GM19035 (cell line): ENCODE data around the gene FGF11.
"Not testable (repeated sequence)": the region's sequence is repeated elsewhere in the genome, so short reads cannot be mapped to it uniquely, and the experiment has no call there.

Source experiments
- ATAC-seq: cut with Tn5 transposase; IDR thresholded peaks from one replicate; pipeline ENCODE4 v1.9.1; 2021; ENCODE audit not compliant: unreplicated experiment

The FGF11 gene

DNA sequence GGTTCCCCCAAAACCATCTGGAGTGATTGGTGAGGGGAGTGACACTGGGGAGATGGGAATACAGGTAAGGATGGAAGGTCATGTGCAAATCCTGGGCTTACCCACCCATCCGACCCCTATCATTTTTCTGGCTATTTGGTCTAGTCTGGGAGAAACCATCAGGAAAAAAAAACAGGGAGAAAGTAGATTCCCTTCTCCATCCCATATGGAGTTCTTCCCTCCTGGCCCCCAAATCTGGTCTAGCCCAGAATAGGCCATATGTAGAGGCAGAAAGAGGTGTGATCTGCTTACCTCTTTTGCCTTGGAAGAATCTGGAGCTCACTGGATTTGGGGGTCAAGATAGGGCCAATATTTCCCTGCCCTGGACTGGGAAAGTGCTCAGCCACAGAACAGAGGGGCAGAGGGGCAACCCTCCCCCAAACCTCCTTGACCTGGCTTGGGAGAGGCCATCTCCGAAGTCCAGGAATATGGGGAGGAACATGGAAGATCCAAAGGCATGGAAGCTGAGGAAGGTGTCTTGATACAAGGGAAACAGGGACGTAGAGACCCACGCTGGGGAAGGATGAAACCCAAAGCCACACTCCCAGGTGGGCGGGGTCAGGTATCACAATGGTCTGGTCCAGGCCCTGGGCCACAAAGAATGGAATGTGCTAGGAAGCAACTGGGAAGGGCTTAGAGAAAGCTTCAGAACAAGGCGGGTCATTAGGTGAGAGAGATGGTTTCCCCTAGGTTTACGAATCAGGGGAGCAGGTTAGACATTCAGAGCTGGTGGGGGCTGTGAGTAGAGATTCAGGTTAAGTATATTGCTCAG, 21.7 kb downstream of the FGF11 start:
- no peak for ATAC-seq

GRCh38 chr17:7462474-7463371, 23.4 kb downstream of the FGF11 start:
- no peak for ATAC-seq

DNA sequence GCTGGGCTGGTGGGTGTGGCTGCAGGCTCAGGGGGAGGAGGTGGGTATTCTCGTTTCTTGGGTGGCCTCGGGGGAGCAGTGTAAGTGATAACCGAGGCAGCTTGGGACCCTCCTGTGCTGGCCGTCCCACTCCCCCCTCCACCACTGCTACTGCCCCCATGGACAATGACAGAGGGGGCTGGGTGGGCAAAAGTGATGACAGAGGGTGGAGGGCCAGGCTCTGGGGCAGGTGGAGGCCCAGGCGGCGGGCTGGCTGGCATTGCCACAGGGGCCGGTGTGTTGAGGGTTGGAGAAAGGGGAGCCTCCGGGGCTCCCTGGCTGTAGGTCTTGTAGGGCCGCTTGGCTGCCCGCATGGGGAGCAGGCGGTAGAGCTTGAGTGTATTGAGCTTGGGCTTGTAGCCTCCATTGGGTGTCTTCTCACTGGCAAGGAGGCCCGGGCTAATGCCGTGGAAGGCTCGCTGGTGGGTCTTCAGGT, 24.1 kb downstream of the FGF11 start:
- no peak for ATAC-seq

- no peak for ATAC-seq
These were observed 24.8 kb downstream of the FGF11 start for GRCh38 chr17:7464081-7464480.

DNA sequence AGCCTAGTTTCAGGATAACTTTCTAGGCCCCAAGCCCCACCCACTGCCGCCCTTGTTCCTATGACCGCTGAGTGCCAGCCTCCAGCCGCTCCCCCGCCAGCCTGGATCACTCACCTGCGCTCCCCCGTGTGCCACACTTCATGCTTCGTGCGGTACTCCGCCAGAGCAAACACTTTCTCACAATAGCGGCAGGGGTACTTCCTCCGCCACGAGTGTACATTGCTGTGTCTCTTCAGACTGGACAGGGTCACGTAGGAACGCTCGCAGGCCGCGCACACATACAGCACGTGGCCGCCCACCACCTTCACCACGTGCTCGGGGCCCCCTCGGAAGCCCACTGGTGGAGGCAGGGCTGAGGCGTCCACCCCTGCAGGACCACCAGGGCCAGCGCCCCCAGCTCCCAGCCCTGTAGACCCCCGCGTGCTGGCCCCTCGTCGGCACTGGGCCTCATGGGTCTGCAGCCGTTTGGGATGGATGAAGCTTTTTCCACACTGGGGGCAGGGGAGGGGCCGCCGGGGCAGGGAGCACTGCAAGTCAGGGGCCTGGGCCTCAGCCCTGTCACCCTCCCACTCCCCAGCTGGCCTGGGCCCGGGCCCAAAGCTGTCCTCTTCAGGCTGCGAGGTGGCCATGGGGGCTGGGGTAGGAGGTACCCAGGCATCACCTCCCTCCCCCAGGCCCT, 26.4 kb downstream of the FGF11 start:
- no peak for ATAC-seq

DNA sequence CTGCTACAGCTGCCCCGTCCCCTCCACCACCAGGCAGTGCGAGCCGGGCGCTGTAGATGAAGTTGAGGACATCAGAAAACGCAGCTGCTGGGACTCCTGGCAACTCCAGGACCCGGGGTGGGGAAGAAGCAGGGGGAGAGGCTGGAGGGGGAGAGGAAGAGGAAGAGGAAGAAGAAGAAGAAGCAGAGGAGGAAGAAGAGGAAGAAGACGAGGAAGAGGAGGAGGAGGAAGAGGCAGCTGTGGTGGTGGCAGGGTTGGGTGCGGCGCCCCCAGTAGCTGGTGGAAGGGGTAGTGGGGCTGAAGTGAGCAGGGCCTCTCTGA, 27.0 kb downstream of the FGF11 start:
- ATAC-seq, result no peak

DNA sequence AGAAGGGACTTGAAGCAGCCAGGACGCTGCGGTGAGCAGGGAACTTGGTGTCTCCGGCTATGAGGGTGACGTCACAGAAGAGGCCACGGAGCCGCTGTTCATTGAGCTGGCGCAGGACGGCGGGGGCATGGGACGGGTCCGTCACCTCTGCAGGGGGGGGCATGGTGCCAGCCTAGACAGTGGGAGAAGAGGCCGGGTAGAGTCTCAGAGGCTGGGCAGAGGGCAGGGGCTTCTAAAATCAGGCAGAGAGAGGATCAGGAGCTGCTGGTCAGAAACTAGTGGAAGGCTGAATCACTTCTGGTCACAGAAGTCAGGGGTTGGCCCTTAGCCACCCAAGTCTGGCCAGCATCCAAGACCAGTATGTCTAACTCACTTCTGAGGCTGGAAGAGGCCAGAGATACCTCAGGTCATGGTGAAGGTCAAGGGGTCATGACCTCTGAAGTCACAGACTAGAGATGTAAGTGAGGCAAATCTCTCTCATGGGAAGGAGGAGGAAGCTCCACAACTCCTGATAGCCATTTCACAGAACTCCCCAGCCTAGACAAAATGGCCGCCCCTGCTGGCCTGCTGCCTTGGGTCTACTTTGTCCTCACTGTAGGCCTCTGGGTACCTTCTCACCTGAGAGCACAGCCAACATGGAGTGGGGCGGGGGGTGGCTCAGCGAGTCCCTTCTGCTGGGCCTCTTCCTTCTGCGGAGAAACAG, 27.5 kb downstream of the FGF11 start:
- ATAC-seq, result no peak

GRCh38 chr17:7467498-7467897, 28.2 kb downstream of the FGF11 start:
- ATAC-seq, result no peak

DNA sequence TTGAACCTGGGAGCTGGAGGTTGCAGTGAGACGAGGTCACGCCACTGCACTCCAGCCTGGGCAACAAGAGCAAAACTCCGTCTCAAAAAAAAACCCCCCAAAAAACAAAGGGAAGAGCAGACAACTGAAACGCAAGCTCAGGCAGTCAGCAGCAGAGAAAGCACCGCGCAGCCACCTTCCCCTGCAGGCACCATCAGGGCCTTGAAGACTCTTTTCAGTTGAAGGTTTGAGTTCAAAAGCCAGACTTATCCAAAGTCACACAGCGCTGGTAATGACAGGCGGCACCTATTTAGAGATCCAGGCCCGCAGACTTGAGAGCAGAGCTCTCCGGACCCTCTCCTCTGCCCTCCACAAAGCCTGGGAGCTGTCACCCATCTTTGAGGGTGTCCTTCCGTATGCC, 29.0 kb downstream of the FGF11 start:
- no peak for ATAC-seq

DNA sequence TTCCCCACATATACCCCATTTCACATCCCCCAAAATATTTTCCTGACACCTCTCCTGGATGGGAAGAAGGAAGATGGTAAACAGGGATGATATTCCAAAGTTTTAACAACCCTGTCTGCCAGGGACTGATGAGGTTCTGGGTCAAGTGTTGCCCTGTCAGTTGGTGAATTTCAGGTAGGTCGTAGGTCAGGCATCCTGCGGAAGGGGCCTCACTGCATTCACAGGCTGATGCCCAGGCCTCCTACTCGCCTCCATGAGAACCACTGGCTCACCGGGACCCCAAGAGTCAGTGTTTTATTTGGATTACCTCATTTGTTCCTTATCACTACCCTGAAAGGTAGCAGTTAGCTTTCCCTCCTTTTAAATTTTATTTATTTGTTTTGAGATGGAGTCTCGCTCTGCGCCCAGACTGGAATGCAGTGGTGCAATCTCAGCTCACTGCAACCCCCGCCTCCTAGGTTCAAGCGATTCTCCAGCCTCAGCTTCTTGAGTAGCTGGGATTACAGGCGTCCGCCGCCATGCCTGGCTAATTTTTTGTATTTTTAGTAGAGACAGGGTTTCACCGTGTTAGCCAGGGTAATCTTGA, 29.6 kb downstream of the FGF11 start:
- no peak for ATAC-seq

DNA sequence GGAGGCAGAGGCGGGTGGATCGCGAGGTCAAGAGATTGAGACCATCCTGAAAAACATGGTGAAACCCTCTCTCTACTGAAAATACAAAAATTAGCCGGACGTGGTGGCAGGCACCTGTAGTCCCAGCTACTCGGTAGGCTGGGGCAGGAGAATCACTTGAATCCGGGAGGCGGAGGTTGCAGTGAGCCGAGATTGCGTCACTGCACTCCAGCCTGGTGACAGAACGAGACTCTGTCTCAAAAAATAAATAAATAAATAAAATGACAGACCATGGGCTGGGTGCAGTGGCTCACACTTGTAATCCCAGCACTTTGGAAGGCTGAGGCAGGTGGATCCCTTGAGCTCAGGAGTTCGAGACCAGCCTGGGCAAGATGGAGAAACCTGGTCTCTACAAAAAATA, 30.5 kb downstream of the FGF11 start:
- ATAC-seq, result not testable (repeated sequence)

DNA sequence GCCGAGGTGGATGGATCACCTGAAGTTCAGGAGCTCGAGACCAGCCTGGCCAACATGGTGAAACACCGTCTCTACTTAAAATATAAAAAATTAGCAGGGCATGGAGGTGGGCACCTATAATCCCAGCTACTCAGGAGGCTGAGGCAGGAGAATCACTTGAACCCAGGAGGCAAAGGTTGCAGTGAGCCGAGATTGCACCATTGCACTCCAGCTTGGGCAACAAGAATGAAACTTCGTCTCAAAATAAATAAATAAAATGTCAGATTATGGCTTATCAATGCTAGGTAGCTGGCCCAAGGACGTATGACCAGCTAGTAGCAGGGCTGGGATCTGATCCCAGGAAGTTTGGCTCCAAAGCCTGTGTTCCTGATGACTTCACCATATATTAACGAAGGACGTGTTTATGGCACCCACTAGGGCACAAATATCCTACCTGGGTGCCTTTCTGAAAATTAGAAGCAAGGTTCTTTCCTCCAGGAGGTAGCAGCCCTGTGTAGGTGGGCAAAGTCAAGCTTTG, 31.2 kb downstream of the FGF11 start:
- not testable (repeated sequence) for ATAC-seq

- no peak for ATAC-seq
These were observed 32.4 kb downstream of the FGF11 start for GRCh38 chr17:7471729-7472128.

GRCh38 chr17:7474767-7475166, 35.5 kb downstream of the FGF11 start:
- not testable (repeated sequence) for ATAC-seq

DNA sequence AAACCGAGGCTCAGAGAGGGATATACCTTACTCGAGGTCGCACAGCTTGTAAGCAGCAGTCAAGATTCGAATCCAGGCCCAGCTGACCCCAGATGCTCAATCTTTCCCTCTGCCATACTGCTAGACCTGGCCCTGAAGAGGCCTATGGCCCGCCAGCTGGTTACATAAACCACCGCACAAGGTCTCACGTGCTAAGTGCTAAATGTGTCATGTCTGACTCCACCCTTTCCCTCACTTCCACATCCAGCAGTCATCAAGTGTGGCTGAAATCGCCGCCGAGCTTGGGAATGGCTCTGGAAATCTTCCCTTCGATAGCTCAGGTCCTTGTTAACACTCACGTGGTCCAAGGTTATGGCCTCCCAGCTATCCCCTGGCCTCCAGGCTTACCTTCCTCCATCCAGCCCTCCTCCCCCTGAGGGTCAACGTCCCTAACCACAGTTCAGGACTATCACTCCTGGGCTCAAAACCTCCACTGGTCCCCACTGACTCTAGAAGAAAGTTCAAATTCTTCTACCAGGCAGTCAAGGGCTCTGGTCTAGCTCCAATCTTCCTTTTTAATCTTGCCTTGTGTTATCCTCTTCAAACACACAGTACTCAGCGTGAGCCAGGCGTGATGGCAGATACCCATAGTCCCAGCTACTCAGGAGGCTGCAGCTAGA, 36.6 kb downstream of the FGF11 start:
- no peak for ATAC-seq

- no peak for ATAC-seq
These were observed 37.2 kb downstream of the FGF11 start for GRCh38 chr17:7476494-7476893.

GRCh38 chr17:7476951-7477350, 37.6 kb downstream of the FGF11 start:
- no peak for ATAC-seq

DNA sequence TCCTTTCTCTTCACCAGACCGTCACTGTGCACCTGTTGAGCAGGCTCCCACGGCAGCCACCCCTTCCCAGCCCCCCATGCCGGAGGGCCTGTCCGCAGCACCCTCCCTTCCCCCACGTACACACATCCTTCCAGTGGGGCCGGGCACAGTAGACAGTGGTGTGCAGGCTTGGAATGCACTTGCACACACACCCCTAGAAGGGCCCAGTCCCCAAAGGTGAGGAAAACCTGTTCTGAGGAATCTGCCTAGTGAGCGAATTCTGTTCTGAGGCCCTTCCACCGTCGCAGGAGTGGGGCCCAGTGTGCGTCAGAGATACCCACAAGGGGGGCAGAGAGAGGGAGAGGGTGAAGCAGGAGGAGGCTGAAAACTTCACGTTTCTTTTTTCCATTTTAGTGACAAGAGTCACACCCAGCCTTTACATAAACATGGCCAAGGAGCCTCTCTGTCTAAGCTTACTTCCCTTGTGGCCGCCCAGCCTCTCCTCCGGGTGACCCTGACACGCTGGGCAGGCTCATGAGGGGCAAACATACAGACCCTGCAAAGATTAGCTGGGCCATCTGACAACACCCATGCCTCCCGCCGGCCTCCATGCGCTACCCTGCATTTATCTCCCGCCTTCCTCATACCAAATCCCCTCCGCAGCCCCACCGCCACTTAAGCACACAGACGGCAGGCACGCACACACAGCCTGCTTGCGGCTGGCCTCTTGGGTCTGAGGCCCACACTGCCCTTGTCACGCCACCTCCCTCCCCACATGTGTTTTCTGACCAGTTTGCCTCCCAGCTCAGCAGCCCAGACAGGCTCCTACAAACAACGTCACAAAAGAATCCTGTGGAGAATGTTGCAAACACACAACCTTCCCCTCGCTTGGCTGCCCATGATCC, 38.3 kb downstream of the FGF11 start:
- ATAC-seq, result no peak
